SH-SY5Y (cell line): Measurements from ENCODE around the gene ABCC1.

Source experiments
- GATA2 ChIP-seq: IDR thresholded peaks from 2 replicates; pipeline ENCODE4 v1.6.1; 2011; ENCODE audit warnings: mild to moderate bottlenecking, low read depth, low read length
- GATA3 ChIP-seq: IDR thresholded peaks from 2 replicates; pipeline ENCODE4 v1.6.1; 2011; ENCODE audit warnings: low read depth, mild to moderate bottlenecking, low read length, moderate library complexity

GRCh38 chr16:15900357-15900756 lies 49.1 kb upstream of the ABCC1 start:
- TF ChIP-seq GATA2 (no peak), GATA3 (no peak)
